ENCODE results near the gene LINC00237.

LINC00237 gene

DNA sequence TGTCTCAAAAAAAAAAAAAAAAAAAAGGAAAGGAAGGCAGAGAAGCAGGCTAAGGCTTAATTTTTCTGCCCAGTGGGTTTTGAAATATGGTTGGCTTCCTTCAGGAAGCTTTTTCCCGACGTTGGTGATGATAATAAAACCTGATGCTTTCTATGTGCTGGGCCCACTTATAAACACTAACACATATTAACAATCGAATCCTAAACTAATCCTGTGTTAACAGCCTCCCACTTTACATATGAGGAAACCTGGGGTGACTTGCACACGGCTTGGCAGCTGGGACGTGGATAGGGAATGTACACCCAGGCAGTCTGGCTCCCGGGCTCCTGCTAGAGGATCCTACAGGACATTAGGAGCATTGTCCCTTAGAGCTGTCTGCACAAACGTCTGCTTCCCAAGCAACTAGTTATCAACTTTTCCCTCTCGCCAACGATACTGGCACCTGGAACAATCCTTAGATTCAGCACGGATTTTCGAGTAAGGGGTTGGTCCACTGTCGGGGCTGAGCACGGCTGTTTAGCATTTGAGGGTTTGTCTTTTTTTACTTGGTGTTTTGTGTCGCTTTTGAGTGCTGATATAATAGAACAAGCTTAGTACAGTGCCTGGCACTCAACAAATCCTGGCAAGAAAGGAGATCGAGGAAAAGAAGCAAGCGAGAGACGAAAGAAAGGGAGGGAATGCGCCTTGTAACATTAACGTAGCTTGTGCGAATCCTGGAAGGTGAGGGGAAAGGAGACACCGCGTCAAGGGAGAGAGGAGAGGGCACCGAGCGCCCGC is 19.1 kb upstream of the LINC00237 start:
- no peak for DNase-seq

DNA sequence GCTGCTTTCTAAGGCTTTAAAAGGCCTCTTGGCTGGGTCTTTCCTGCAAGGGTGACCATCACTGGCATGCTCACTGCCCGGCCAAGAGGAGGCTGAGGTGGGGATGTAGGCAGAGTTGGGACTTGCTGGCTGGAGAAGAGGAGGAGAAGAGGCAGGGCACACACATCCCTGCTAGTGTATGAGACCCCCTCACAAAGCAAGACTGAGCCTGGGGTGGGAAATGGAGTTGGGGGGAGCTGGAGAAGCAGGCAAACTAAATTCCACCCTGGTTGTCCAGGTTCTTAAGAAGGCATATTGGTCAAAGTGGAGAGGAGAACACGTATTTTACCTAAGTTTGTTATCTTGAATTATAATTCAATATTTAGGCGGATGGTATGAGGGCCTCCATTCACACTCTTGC is 18.0 kb upstream of the LINC00237 start:
- no peak for DNase-seq

GRCh38 chr20:21118782-21119181 is 12.6 kb upstream of the LINC00237 start:
- no peak for DNase-seq

DNA sequence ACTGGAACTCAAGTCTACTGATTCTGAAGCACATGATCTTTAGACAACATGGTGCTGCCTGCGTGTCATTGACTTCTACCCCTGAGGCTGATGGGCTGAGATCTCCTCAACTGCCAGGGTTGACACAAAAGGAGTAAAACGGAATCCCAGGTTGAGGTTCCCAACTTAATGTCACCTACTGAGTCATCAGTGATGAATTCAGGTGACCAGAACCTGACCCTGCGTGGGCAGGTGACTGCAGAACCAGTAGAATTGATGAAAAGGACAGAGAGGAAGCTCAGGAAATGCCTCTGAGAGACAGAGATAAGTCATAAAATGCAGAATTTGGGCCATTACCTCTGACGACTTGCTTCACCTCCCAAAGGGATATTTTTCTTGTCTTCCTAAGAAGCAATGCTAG is 12.0 kb upstream of the LINC00237 start:
- no peak for DNase-seq

GRCh38 chr20:21117521-21117920 is 11.4 kb upstream of the LINC00237 start:
- no peak for DNase-seq

GRCh38 chr20:21114584-21114983 is 8.4 kb upstream of the LINC00237 start:
- no peak for DNase-seq

DNA sequence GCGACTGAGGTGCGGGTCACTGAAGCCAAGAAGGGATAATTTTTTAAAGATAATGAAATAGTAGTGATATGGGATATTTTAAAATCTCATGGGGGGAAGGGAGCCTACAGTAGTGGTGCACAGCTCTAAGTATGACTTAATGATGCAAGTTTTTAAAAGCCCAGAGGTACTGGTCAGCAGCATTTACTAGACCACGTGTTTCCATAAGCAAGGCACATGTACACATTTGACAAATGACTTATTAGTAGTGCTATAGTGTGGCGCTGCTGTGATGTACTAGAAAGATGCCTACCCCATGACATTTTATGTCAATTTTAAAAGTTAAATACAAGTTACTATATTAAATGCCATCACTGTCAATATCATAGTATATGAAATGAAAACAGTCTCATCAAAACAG is 7.5 kb upstream of the LINC00237 start:
- DNase-seq, result no peak

GRCh38 chr20:21111416-21111815 is 5.3 kb upstream of the LINC00237 start:
- DNase-seq, result no peak

GRCh38 chr20:21110811-21111210 is 4.7 kb upstream of the LINC00237 start:
- no peak for DNase-seq

- DNase-seq, result no peak
Measured at GRCh38 chr20:21109144-21109543, 3.0 kb upstream of the LINC00237 start.

DNA sequence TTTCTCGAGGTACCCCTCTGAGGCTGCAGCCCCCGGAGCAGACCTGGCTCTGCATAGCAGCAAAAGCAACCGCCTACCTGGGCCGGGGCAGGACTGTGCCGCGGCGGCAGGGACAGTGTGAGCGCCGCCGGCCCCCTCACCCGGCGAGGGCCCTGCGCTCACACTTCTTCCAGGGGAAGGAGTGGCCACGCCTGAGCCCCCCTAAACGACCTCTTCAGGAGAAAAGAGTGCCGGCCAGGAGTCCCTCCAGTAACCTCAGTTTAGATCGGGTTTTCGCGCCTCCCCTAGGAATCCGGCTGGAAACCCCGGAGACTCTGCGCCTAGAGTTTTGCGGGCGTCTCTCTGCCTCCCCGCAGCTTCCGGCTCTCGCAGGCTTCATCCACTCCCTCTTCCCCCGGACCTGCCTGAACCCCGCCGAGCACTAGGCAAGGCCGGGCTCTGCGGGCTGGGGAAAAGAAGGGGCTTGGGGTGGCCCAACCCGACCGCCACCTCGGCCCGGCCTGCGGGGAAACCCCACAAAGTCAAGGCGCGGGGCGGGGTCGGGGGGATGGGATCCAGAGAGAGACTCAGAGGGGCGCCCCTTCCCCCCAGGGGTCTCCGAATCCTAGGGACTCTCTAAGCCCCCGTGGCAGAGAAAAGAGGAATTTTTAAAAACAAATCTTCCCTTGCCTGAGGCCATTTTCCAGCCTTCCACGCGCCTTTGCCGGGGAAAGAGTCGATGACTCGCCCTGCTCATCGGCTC is 558 bp downstream of the LINC00237 start:
- no peak for DNase-seq

GRCh38 chr20:21104921-21105320 is 1.2 kb downstream of the LINC00237 start:
- DNase-seq, result no peak

DNA sequence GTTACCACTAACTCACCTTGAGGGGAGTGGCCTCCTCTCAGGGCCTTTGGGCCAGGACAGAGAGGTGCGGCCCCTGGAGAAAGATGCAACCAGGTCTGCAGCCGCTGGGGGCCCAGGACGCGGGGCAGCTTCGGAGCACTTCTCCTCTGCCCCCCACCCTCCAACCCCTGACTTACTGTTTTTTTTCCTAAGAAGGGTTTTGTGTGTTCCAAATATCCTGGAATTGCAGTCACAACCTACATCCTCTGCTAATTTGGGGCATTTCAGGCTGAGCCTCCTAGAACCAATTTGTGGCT is 1.7 kb downstream of the LINC00237 start:
- DNase-seq, result no peak

- DNase-seq, result no peak
Measured at GRCh38 chr20:21103582-21104465, 2.3 kb downstream of the LINC00237 start.

DNA sequence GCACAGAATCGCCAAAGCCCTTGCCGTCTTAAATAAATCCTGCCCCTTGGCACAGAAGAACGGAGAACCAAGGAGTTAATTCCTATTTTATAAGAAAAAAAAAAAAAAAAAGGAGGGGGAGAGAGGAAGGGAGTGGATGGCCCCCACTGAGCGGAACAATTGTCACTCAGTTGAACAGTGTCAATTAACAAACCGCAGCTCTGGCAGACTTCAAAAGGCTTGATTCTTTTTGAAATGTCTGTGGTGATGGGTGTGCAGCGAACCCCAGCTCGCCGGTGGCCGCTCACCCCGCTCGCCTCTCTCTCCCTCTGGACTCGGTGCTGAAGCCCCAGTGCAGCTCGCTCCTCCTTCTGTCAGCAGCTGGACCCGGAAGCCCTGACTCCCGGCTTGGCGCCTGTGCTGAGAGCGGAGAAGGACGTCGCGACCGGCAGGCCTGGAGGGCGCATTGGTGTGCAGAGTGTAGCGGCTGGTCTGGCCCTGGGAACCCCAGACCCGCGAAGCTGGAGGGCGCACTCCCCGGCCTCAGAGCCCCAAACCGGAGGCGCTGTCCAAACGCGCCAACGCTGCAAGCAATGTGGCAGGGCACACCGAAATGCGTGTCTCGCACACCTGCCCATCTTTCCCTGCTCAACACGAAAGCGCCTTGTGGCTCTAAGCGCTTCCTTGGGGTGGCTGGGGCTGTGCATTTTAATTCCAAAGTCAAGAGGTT is 3.4 kb downstream of the LINC00237 start:
- no peak for DNase-seq

DNA sequence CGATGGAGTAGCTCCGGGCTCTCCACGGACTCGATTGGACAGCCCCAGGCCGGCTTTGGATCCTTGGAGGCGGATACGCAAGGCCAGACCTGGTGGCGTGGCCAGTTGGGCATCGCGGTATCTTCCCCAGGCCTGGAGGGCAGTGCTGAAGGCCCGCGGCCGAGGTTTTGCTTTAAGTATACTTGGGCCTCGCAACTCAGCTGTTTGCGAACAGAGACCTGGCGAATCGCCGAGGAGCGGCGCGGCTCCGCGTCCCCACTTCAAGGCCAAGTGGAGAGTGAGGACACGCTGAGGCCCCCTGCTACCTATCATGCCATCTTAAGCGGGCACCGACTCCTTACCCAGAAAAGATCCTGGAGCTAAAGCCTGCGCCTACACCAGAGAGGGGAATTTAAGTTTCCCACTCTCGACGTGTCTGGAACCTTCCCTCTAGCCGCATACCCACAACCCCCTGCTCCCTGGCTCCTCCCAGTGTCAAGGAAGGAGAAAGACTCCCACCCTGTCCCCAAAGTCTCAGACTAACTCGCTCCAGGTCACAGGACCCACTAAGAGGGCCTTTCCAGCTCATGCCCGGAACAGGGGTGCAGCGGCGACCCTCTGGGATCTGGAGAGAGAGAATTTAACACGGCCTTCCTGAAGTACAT is 4.1 kb downstream of the LINC00237 start:
- DNase-seq, result no peak

DNA sequence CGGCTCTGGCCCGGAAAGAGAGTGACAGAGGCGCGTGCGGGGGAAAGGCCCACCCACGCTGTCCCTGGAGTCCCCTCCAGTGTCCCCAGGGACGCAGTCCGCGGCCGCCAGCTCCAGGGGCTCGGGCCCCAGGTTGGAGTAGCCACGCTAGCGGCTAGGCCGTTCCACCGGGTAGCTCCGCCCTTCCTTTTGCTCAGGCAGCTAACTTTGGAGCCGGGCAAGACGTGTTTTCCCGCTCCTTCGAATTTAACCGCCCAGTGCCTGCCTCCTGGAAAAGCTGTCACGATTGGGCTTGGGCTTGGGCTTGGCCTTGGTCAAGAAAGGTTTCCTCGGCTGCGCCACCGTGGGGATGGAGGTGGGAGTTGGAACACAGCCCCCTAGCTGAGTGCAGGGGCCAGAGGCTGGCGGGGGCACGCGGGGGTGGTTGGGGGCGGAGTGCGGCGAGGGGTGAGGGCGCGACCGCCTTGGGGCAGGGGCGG is 4.7 kb downstream of the LINC00237 start:
- no peak for DNase-seq

- no peak for DNase-seq
Measured at GRCh38 chr20:21100578-21101452, 5.3 kb downstream of the LINC00237 start.

GRCh38 chr20:21099751-21100577 is 6.2 kb downstream of the LINC00237 start:
- no peak for DNase-seq

DNA sequence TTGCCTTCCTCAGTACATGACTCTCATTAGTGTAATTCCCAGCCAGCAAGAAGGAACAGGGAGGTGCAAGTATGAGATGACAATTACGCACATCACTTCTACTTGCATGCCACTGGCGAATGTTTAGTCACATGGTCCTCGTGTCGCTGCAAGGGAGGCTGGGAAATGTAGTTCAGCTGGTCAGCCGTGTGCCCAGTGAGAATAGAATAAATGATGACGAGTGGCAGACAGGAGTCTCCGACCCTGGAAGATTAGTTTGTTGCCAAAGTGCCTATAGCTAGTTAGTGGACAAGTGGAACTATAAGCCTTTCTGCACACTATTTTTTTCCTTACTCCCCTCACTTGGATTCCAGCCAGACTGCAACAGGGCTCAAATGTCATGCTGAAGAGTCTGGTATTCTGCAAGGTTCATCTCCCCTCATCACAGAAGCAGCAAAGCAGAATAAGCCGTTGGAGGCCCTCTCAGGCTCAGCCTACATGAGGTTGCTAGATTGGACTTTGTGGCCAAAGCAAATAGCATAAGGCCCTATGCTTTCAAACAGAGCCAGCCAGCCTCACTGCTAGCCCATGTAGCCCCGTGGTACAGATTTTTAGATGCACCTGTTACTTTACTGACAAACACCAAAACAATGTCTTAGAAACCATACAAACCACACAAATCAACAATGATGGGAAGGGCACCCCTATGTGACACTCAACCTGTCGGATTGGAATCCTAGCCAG is 9.7 kb downstream of the LINC00237 start:
- no peak for DNase-seq

All from NK-92 treated with Interleukin-12 subunit alpha and Interleukin-12 subunit beta, amount 100 ng/mL, for 24 hours (cell line).